GM19099 (cell line): ENCODE results near the gene IRF2BP2.

ENCODE experiments used
- POLR2A ChIP-seq: IDR thresholded peaks from 3 replicates; pipeline ENCODE4 v1.6.1; 2011; ENCODE audit warnings: low read depth; ENCODE audit not compliant: insufficient read length; ENCODE audit errors: extremely low read depth

IRF2BP2 gene

DNA sequence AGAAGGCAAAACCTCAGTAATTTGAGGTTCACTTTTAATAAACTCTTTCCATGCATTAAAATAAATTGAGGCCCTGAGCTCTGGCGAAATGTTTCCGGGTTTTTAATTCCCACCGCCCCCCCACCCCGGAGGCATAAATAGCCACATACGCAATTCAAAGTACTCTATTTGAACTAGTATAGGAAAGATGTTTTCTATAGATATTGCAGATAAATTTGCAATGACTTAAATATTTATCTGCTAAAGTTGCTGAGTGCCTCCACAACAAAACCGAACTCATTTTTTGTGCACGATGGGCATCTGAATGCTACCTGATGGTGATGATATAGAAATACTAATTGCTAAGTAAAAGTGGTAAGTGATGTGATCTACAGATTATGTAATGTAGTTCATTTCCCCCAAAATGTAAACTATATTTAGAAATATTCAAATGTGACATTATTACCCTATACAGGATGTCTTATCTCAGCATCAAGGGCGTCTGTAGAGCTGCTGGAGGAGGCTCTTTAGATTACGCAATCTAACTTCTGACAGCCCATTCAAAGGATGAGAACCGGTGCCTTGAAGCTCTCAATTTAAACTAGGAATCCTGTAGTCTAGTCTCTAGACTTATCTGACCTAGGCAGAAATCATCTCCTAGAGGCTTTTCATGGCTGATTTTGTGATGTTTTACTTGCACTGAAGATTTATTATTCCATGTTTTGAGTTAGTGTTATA lies 8.5 kb downstream of the IRF2BP2 start:
- TF ChIP-seq POLR2A, result no peak

DNA sequence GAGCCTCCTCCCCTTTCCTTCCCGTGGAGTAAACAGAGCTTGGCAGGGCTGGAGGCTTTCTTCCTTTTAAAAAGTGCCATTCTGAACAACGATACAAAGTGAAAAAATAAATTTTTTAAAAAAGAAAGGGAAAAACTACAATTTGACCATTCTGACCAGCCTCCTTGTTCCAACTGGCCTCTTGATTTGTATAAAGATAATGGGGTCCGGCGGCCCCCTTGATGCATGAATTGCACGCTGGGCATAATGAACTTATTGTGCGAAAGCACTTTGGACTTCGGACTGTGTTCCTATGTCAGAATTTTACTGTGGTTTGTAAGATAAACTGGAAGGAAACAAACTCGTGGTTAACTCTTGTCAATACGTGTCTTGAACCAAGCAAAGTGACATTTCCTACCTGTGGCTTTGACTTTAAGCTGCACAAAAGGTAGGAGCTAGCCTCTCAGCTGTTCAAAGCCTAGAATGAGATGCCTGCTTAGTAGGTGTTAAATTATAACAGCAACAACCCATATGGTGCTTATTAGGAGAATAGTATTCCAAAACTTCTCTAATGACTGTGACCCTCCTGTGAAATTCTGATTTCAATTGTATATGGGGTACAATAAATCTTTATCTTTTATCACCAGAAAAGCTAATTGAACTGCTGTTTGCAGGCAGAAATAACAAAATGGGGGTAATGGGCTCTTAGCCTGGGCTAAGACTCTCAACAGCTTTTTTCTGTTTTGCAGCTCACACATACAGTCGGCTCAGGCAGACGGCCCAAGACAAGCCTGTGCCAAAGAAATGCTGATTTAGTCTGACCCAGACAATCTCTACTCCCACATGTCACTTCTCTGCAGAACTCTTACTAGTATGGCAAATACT lies 9.3 kb downstream of the IRF2BP2 start:
- no peak for TF ChIP-seq POLR2A

DNA sequence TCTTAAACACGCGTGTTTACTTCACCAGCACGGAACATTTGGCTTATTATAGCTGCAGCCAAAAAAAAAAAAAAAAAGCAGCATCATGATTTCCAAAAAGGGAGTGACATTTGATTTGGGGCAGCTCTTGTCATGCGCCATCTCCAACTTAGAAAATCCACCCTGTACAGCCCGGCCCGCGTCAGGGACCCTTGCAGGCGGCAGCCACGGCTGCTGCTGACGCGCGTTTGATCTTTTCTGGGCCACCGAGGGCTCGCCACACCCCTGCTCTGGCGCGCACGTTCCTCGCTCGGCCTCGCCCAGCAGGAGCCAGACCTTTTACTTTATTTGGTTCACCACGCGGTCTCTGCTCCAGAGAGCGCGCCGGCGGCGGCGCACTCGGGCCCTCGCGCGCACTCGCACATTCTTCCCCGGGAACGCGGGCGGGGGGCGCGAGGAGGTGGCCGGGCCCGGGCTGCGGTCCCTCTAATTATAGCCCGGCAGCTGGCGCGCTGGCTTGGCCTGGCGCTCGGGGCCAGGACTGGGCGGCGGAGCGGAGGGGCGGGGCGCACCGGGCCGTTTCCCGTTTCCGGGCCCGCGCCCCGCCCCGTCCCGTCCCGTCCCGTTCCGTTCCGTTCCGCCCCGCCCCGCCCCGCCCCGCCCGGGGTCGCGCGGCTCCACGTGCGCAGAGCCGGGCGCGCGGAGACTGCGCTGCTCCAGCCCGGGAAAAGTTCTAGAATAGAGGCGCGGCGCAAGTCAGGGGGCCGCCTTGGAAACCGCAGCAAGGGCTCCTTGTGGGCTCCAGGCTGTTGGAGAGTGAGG lies 10.2 kb downstream of the IRF2BP2 start:
- TF ChIP-seq POLR2A, result peak; percentile 68

DNA sequence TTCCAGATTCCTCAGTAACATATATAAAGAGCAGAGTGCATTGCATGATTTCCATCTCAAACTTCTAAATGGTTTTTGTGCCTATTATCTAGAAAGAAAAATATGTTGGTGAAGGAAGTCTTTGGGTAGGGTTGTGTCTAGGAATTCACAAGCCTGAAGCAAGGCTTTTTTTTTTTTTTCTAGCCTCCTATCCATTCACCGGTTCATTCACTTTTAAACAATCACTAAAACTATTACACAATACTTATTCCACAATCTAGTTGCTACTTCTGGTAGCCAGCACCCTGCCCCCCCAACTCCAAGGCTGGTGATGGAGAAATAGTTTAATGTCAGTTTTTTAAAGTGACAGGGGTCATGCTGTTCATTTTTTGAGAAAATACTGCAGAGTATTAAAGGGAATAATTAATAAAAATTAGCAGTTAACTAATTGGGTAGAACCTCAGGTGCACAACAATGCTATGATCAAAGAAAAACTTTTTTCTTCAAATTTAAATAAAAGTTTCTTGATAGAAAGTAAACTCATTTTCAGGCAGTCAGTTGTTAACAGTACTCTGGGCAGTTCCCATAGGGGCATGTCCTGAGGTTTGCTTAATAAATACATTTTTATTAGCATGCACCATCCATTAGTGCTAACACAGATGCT lies 10.9 kb downstream of the IRF2BP2 start:
- TF ChIP-seq POLR2A, result no peak

DNA sequence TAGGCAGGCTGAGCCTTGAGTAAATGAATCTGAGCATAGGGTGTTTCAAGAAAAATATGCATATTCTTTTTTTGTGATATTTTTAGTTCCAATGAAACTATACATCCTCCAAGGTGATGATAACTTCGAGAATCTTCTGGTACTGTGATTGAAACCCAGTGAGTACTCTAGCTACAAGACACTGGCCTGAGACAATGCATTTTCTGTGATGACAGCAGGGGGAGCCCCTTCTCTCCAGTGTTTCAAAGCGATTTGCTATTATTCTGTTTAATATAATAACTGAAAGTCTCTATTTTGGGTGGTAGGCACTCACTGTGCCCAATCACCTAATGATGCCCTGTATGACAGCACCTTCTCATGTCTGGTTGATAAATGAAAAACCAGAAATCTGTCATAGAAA lies 12.1 kb downstream of the IRF2BP2 start:
- no peak for TF ChIP-seq POLR2A

DNA sequence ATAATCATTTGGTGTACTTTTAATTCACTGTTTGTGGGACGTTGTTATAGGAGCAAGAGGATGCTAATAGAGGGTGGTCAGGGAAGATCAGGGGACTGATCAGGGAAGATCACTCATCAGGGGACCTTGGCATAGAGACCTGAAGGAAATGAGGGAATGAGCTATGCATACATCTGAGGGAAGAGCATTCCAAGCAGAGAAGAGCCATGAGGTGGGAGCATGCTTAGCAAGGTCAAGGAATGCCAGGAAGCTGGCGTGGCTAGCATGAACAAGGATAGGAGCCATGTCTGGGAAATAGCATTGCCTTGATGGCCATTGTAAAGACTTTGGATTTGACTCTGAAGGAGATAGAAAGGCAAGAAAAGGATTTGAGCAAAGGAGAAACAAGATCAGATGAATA lies 14.1 kb downstream of the IRF2BP2 start:
- no peak for TF ChIP-seq POLR2A

DNA sequence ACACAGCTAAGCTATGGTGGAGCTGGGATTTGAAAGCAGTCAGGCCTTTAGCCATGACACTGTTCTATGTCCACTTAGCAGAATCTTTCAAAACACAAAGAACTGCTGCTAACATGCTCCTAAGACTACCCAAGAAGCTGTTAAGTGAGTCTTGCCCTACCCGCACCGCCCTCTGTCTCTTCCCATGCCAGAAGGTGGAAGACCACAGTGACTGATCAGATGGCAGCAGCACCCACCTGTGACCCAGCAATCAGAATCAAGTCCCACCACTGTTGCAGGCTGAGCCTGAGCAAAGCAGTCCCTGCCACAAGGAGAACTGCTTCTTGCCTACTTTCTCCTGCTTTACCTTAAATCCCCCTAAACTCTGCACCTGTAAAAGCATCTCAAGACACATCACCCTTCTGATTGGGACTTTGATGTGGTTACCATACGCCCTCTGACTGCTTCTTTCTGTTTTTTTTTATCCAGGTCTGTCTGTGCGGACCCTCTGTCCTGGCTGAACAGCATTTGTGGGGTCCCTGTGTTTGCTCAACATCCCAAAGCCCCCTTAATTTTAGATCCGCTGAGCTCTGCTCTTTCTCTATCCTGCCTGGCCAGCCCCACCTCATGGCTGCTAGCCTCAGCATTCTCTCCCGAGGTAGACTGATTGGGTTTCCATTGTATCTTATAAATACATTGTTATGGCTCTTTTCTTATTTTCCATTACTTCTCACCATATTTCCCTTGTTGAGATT lies 16.0 kb downstream of the IRF2BP2 start:
- TF ChIP-seq POLR2A, result no peak

DNA sequence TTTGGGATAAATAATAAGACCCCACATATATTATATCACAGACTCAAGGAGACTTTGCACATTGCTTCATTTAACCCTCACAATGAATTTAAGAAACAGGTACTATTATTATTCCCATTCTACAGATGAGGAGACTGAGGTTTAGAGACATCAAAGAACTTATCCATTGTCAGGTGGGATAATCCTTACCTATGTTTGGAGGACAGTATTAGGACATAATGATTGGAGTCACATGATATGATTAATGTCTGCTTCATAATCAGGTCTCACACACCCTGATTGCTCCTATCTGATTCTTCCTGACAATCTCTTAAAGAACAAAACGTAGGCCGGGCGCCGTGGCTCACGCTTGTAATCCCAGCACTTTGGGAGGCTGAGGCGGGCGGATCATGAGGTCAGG lies 16.9 kb downstream of the IRF2BP2 start:
- TF ChIP-seq POLR2A, result no peak

DNA sequence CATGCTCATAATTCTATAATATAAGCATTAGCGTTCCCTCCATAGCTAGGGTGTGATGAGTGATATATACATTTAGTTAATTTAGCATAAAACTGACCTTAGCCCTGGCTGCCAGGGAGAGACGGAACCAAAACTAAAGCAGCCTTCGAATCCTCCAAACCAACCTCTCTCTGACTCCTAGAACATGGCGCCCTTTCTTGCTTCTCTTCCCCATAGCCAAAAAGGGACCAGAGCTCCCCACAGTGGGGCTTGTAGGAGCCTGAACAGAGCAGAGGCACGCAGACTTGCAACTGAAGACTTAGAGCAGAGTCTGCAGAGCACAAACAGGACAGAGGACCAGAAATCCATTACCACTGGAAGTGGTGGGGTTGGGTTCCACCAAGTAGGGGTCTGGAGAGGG lies 17.7 kb downstream of the IRF2BP2 start:
- no peak for TF ChIP-seq POLR2A

DNA sequence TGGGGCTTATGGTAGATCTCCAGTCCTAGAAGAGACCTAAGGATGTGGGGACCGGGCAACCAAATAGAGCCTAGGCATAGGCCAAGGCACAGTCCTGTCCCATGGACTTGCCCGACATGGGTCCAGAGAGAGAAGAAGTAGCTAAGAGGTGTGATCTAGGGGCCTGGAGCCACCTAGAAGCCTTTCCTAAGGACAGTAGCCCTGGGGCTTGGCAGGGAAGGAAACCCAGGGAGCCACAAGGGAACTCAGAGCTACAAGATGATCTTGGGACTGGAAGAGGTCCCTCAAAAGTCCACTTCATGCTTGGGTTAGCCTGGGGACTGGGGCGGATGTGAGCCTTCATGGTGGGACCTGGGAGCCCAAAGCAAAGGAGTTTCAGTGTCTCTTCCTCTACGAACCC lies 18.8 kb downstream of the IRF2BP2 start:
- TF ChIP-seq POLR2A, result no peak

DNA sequence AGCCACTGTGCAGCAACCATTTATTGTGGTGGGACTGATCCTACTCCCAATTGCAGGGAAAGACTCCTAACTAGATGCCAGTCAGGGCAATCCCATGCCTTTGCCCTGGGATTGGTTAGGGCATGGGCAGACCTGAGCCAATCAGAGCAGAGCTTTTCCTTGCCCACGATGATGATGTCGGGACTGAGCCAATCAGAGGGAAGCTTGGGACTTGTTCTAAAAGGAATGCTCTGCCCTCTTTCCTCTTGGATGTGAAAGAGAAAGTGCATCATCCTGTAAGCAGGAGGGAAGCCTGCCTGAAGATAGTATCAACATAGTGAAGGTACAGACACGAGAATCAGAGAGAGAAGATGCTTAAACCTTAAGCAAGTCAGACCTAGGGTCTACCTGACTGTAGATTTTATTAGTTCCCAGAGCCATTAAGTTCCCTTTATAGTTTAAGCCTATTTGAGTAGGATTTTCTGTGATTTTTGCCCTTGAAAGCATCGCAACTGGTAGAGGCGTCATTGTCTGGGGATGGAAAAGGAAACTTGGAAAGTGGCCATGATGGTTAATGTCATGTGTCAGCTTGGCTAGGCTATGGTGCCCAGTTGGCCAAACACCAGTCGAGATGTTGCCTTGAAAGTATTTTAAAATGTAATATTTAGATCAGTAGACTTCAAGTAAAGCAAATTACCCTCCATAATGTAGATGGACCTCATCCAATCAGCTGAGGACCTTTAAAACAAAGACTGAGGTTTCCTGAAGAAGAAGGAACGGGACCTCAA lies 19.9 kb downstream of the IRF2BP2 start:
- TF ChIP-seq POLR2A, result no peak

DNA sequence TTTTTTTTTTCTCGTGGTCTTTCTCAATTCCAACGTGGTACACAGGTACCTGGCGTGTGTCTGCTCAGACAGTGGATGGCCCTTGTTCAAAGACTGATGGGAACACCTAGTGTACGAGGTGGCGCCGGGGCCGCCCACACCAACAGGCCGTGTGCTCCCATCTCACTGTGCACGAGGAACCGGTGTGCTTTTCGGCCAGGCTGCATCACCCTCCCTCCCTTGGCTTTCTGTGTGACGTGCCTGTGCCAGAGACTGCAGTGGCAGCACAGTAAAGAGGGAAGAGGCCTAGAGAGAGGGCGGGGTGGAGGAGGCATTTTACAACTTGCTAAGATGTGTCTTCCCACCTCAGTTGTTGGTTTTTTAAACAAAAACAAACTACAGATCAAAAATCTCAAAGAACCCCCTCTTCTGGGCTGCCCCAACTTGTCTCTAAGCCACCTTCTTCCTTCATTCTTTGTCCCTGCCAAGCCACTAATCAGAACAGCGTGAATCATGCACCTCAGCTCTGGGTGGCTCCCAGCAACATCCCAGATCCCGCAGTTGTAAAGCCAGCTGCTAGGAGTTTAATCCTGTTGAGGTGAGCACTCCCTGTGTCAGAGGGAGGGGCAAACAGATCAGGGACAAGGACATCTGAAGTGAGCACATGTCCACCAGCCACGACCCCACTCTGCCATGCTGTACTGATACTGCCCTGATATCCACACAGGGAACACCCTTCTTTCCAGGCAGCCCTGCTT lies 20.7 kb downstream of the IRF2BP2 start:
- TF ChIP-seq POLR2A, result no peak

DNA sequence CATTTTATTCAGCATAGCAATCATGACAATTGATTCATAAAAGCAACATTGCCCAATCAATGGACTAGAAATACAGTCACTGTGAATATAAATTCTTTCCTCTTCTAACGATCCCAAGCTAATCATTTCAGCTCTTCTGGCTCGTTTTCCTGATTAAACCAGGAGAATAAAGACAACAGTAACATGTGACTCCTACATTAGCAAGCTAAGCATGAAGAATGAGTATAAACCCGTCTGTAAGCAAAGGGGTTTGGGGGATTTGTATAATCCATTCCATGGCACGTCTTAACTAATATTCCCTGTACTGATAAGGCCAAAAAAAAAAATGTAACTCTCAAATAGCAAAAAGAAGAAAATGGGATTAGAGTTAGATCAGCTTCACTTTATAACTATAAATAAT lies 21.6 kb downstream of the IRF2BP2 start:
- no peak for TF ChIP-seq POLR2A

DNA sequence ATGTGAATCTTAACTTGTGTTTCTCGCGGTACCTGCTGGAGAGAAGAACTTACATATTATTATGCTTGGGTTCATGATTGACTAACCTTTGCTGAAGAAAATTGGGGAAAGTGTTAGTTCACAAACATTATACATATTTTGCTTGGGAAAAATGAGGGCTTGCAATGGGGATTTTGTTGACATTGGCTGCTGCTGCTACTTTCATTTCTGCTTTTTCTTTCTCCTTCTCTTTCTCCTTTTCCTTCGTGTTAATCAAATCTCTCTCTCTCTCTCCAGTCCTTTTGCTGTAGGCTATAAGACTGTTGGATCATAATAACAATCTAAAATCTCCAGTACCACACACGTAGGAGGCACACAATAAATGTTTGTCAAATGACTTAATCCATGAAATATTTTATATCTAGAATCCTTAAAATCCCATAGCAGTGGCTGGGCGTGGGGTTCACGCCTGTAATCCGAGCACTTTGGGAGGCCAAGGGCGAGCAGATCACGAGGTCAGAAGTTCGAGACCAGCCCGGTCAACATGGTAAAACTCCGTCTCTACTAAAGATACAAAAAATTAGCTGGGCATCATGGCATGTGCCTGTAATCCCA lies 23.0 kb downstream of the IRF2BP2 start:
- TF ChIP-seq POLR2A, result no peak
